ENCODE data around the gene SH3GL3. TPM values are rescaled to one million over a fixed set of nuclear protein-coding genes. Genes with fewer than 3 reads are reported as not detected.

Gene SH3GL3
- total and polyA plus RNA-seq, 8 donors = 0.56 to 3.3 (median 1.4) TPM; not detected in 4

GRCh38 chr15:83652626-83653204, 205.6 kb downstream of the SH3GL3 start:
- TF ChIP-seq POLR2A (IDR thresholded peaks at IDR 0.05) (no peak), POLR2AphosphoS5 (IDR thresholded peaks at IDR 0.05) (no peak), EP300 (IDR thresholded peaks at IDR 0.05) (no peak), CTCF (IDR thresholded peaks at IDR 0.05) (no peak)
- no peak for DNase-seq
- Histone ChIP-seq H3K4me3 (peak overlapping the region in 1 of 4 donors; percentile 62), H3K4me1 (peaks cover 11 to 49% (median 42%) of the 10 kb centered on the region in 4 donors), H3K36me3 (no peaks in the 10 kb centered on the region), H3K27ac (peak overlapping the region in 4 of 5 donors; percentile 36 to 86 (median 76)), H3K27me3 (peaks cover 0 to 30% (median 13%) of the 10 kb centered on the region in 3 donors), H3K9me3 (no peaks in the 10 kb centered on the region)
- intact Hi-C loops (cut with DNase I; ENCODE audit: low total_unique reads) = no loop called here
- WGBS, 5 donors = 81 to 91% (median 89%) methylated on average over 5 of the region's 5 CpGs

GRCh38 chr15:83653288-83653638, 206.1 kb downstream of the SH3GL3 start:
- H3K36me3 ChIP-seq = no peaks in the 10 kb centered on the region
- H3K9me3 ChIP-seq = no peaks in the 10 kb centered on the region
- peak overlapping the region; percentile 36 to 86 (median 70) for H3K27ac ChIP-seq
- H3K4me1 ChIP-seq = peaks cover 11 to 54% (median 44%) of the 10 kb centered on the region in 4 donors
- H3K27me3 ChIP-seq = peaks cover 0 to 30% (median 13%) of the 10 kb centered on the region in 3 donors
- intact Hi-C loops (cut with DNase I; ENCODE audit: low total_unique reads) = no loop called here
- TF ChIP-seq POLR2AphosphoS5 (IDR thresholded peaks at IDR 0.05) = no peak
- H3K4me3 ChIP-seq = peak overlapping the region; percentile 57 to 67 (median 62)
- DNase-seq = no peak
- 17 to 40% (median 27%) methylated on average over 9 to 18 of the region's 18 CpGs for WGBS, 5 donors

- H3K27ac ChIP-seq = peak within 1 kb of the TSS; percentile 60 to 86 (median 79)
- no peaks in the 10 kb centered on the region for H3K9me3 ChIP-seq
- peak within 1 kb of the TSS; percentile 57 to 67 (median 62) for H3K4me3 ChIP-seq
- intact Hi-C loops (cut with DNase I; ENCODE audit: low total_unique reads) = no loop called here
- peak; percentile 81 to 91 for DNase-seq
- peaks cover 11 to 58% (median 47%) of the 10 kb centered on the region in 4 donors for H3K4me1 ChIP-seq
- WGBS, 5 donors = 0 to 3% (median 1%) methylated on average over 11 to 105 of the region's 105 CpGs
- H3K36me3 ChIP-seq = no peaks in the 10 kb centered on the region
- TF ChIP-seq POLR2AphosphoS5 (IDR thresholded peaks at IDR 0.05) (peak in 2 of 3 donors; percentile 51 to 54), CTCF (IDR thresholded peaks at IDR 0.05) (no peak)
- peaks cover 0 to 30% (median 13%) of the 10 kb centered on the region in 3 donors for H3K27me3 ChIP-seq
These were observed 206.7 kb downstream of the SH3GL3 start, which contains the start of gene ADAMTSL3 for GRCh38 chr15:83653639-83654378. Gene ADAMTSL3, plus strand, starts transcription at chr15:83654123. Its CDS starts 1,639 bp downstream, at chr15:83655762.

GRCh38 chr15:83654379-83655236, 207.5 kb downstream of the SH3GL3 start:
- DNase-seq = peak; percentile 28 to 66
- WGBS, 5 donors = 10 to 17% (median 12%) methylated on average over 42 to 67 of the region's 67 CpGs
- Histone ChIP-seq H3K4me1 (peaks cover 11 to 62% (median 50%) of the 10 kb centered on the region in 4 donors), H3K27me3 (peaks cover 0 to 30% (median 13%) of the 10 kb centered on the region in 3 donors), H3K27ac (peak overlapping the region; percentile 18 to 86 (median 79)), H3K9me3 (no peaks in the 10 kb centered on the region), H3K36me3 (no peaks in the 10 kb centered on the region), H3K4me3 (peak overlapping the region; percentile 57 to 67 (median 62))
- no peak for TF ChIP-seq POLR2AphosphoS5 (IDR thresholded peaks at IDR 0.05)
- TF ChIP-seq CTCF (IDR thresholded peaks at IDR 0.05) = no peak
- TF ChIP-seq EP300 (IDR thresholded peaks at IDR 0.05) = no peak
- TF ChIP-seq POLR2A (IDR thresholded peaks at IDR 0.05) = no peak
- intact Hi-C loops (cut with DNase I; ENCODE audit: low total_unique reads) = no loop called here
